HG02571 (cell line): ENCODE results near the gene CASKIN1.

Source experiments
- ATAC-seq: cut with Tn5 transposase; IDR thresholded peaks from one replicate; pipeline ENCODE4 v1.9.1; 2021; ENCODE audit warnings: mild to moderate bottlenecking, moderate library complexity; ENCODE audit not compliant: unreplicated experiment

CASKIN1 gene

GRCh38 chr16:2197765-2198164 is 1.4 kb upstream of the CASKIN1 start:
- no peak for ATAC-seq

GRCh38 chr16:2196981-2197511 is 641 bp upstream of the CASKIN1 start:
- no peak for ATAC-seq

DNA sequence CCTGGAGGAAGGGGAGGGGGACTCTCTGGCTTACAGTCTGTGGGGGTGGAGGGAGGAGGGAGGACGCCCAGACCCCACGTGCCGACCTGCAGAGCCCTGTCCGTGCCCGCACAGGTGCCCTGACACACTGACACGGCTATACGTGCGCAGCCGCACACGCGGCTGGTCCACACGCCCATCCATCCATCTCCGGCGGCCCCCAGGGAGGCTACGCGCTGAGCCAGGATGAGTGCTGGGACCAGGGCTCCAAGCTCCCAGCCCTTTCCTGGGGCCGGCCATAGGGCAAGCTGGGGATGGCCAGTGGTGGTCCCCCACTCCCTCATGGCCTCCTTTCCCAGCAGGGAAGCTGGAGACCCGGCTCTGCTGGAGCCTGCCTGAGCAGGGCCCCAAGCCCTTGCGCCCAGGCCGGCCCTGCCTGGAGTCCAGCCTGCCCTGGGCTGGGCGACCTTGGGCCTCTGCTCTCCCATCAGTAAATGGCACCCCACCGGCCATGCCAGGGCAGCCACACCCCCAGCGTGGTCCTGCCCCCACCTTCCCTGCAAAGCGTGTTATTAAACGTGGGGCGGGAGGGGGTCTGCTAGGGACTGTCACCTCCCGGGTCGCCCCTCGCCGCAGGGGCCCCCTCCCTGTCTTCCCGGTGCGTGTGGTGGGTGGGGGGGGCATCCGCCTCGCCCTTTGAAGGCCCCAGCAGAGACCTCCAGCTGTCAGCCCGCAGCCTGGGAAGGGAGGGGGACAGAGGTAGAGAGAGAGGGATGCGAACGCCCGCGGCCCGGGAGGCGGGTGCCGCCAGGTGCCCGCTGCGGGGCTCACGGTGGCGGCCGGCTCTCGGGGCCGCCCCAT is 863 bp downstream of the CASKIN1 start:
- no peak for ATAC-seq

DNA sequence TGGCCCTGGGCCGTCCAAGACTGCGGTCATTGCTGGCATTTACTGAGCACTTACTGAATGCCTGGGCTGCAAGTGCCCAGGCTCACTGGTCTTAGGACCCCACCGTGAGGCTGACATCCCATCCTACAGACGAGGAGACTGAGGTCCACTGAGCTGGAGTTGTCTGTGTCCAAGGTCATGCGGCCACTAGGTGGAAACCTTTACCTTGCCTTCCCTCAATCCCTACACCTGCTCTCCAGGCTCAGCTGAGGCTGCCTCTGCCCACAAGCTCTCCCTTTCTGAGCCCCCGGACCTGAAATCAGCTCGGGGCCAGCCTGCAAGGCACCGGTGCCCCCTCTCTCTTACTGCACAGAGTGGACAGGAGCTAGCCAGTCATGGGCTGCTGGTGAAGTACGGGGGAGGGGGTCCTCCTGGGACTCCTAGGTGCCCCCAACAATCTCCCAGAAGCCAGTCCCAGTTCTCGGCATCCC is 1.5 kb downstream of the CASKIN1 start:
- no peak for ATAC-seq

GRCh38 chr16:2194166-2194834 is 2.1 kb downstream of the CASKIN1 start:
- ATAC-seq: no peak

GRCh38 chr16:2191446-2191706 is 5.0 kb downstream of the CASKIN1 start:
- no peak for ATAC-seq

- no peak for ATAC-seq
Measured at GRCh38 chr16:2190659-2191445, 5.6 kb downstream of the CASKIN1 start.

GRCh38 chr16:2190002-2190658 is 6.3 kb downstream of the CASKIN1 start:
- ATAC-seq: no peak

GRCh38 chr16:2189252-2189893 is 7.0 kb downstream of the CASKIN1 start:
- ATAC-seq: no peak

- no peak for ATAC-seq
Measured at GRCh38 chr16:2188395-2188794, 8.0 kb downstream of the CASKIN1 start.

DNA sequence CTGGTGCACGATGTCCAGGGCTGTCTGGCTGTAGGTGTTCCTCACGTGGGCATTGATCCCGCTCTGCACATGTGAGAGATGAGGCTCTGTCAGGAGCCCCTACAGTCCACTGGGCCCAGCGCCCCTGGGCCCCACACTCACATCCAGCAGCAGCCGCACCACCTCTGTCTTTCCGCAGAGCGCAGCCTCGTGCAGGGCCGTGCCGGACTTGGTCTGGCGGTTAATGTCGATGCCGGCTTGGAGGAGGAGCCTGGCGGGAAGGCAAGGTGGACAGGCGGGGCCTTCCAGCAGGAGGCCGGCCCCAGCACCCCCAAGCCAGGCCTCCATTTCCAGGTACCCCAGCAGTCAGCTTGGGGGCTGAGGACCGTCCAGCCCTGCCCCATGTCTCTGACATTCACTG is 9.2 kb downstream of the CASKIN1 start:
- no peak for ATAC-seq

DNA sequence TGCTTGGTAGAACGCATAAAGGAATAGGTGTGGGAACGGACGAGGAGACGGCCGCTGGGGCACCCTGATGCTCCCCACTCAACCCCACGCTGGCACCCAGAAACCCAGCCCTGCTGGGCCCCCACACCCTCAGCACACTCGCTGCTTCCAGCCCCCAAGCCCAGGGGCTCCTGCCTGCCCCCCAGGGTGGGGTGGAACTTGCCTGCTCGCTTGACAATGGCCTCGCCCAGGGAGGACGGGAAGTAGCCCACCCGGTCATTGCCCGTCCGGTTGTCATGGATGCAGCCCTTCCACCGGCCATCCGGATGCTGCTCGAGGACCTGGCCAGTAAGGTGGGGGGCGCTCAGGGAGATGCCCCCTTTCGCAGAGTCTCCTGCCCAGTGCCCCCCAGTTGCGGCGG is 9.9 kb downstream of the CASKIN1 start:
- no peak for ATAC-seq

DNA sequence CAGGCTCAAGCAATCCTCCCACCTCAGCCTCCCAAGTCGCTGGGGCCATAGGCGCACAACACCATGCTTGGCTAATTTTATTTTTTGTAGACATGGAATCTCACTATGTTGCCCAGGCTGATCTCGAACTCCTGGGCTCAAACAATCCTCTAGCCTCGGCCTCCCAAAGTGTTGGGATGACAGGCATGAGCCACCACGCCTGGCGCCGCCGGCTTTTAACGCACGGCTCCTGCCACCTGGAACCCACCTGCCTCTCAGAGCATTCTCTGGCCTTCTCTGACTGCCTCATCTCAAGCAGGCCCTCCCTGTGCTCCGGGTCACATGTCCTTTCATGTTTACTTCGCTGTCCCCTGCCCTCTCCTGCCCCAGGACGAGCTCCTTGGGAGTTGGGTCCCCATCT is 10.3 kb downstream of the CASKIN1 start:
- ATAC-seq: no peak

DNA sequence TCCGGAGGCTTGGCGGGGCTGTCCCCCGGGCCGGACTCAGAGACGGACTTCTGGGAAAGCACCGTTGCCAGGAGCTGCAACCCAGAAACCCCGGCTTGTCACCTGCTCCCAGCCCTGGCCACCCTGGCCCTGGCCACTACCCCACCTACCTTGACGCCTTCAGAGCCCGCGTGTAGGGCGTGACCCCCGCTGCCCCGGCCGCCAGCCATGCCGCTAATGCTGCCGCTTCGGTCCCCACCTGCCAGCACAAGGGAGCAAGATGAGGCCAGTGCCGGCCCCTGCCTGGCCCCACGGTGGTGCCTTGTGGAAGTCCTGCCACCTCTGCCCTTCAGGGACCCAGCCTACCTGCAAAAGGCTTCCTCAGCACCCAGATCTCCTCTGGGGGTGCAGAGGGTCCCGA is 11.4 kb downstream of the CASKIN1 start:
- no peak for ATAC-seq

GRCh38 chr16:2184346-2184745 is 12.1 kb downstream of the CASKIN1 start:
- no peak for ATAC-seq

- ATAC-seq: no peak
Measured at GRCh38 chr16:2183671-2184070, 12.7 kb downstream of the CASKIN1 start.

GRCh38 chr16:2181952-2182351 is 14.5 kb downstream of the CASKIN1 start:
- no peak for ATAC-seq

DNA sequence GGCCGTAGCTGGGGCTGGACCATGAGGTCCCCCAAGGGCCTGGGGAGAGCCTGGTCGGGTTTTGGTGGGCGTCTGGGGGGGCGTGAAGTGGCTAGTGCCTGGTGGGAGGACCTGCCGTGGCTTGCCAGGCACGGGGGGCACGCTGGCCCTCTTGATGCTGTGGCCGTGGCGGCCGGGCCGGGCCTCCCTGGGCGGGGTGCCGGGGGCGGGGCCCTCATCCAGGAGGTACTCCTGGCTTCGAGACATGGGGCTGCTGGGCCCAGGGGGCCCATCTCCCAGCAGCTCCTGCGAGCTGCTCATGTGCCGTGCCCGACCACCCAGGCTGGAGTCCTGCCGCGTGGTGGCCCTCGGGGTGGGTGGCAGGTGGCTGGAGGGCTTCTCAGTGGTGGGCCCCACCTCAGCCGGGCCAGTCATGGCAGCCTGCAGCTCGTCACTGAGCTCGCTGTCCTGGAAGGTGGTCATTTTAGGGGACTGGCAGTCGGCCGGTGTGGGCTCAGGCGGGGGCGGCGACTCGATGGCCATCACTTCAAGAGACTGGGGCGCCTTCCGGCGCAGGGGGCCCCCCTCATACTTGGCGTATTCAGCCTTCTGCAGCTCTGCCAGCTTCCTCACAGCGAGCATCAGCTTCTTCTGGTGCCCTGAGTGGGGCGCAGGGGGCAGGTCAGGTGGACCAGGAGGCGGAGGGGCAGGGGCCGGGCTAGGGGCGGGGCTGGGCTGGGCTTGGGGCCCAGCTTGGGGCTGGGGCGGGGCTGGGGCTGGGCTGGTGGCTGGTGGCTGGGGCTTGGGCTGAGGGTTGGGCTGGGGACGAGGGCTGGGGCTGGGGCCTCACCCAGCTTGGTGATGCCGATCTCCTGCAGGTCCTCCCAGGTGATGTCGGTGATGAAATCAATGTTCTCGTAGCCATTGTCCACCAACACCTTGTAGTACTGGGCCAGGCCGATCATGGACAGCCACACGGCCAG is 15.2 kb downstream of the CASKIN1 start:
- ATAC-seq: no peak

DNA sequence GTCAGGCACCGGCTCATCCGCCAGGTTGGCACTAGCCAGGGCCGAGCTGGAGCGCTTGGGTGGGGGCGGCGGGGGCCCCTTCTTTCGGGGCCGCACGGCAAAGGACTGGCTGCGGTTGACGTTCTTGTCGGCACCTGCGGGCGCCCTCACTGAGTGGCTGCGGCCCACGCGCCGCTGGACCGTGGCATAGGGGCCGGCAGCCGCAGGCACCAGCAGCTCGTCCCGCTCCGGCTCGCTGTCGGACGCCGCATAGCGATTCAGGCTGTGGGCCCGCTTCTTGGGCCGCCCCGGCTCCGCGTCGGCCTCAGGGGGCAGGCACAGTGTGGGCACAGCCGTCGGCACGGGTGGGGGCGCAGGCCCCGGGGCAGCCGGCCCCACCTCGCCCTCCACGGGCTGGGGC is 15.9 kb downstream of the CASKIN1 start:
- no peak for ATAC-seq
